Myocyte (in vitro differentiated cells): ENCODE data around the gene C8B. TPM values are rescaled to one million over a fixed set of nuclear protein-coding genes. Genes with fewer than 3 reads are reported as not detected.

ENCODE experiments used
- DNase-seq: peaks from one replicate; pipeline ENCODE4 v3.0.0-alpha.2; 2012; ENCODE audit warnings: low read depth
- polyA plus RNA-seq: library from polyadenylated mRNA; unstranded; fragments of >200 nt; gene quantifications from one replicate; pipeline ENCODE4 v1.2.1, GENCODE V29; 2012; ENCODE audit warnings: missing spikeins
- total RNA-seq: library from RNA; depleted of rRNA; stranded (reverse); fragments of >200 nt; gene quantifications from 2 replicates; pipeline ENCODE4 v1.2.3, GENCODE V29; 2014

The C8B gene
- total RNA-seq = not detected in 2 replicates
- polyA plus RNA-seq = not detected

- no peak for DNase-seq
These were observed at the start of gene C8B for GRCh38 chr1:56965916-56966697. C8B (minus strand) TSS chr1:56966015; CDS start chr1:56965948, 67 bp downstream.

GRCh38 chr1:57015071-57015470, 49.3 kb upstream of the C8B start:
- no peak for DNase-seq

- no peak for DNase-seq
These were observed 47.7 kb upstream of the C8B start for GRCh38 chr1:57013522-57013921.

GRCh38 chr1:57012315-57012714, 46.5 kb upstream of the C8B start:
- no peak for DNase-seq

- DNase-seq = no peak
These were observed 44.7 kb upstream of the C8B start for GRCh38 chr1:57010511-57010910.

GRCh38 chr1:57007948-57008347, 42.1 kb upstream of the C8B start:
- DNase-seq = no peak

GRCh38 chr1:57007472-57007871, 41.7 kb upstream of the C8B start:
- no peak for DNase-seq

GRCh38 chr1:57003398-57004139, 37.8 kb upstream of the C8B start:
- DNase-seq = no peak

- no peak for DNase-seq
These were observed 29.7 kb upstream of the C8B start for GRCh38 chr1:56995414-56996100.

GRCh38 chr1:56993475-56993874, 27.7 kb upstream of the C8B start:
- DNase-seq = no peak

- DNase-seq = no peak
These were observed 26.7 kb upstream of the C8B start for GRCh38 chr1:56992318-56993125.

GRCh38 chr1:56991576-56991975, 25.8 kb upstream of the C8B start:
- no peak for DNase-seq

- DNase-seq = no peak
These were observed 20.6 kb upstream of the C8B start for GRCh38 chr1:56986397-56986796.

- DNase-seq = no peak
These were observed 20.0 kb upstream of the C8B start for GRCh38 chr1:56985857-56986256.

- DNase-seq = no peak
These were observed 17.7 kb upstream of the C8B start for GRCh38 chr1:56983484-56983883.

GRCh38 chr1:56979986-56980755, 14.4 kb upstream of the C8B start:
- no peak for DNase-seq

- DNase-seq = no peak
These were observed 13.0 kb upstream of the C8B start for GRCh38 chr1:56978819-56979218.

- no peak for DNase-seq
These were observed 12.1 kb upstream of the C8B start for GRCh38 chr1:56977910-56978309.

- DNase-seq = no peak
These were observed 9.6 kb upstream of the C8B start for GRCh38 chr1:56975446-56975845.
